Erythroblast (primary cell): ENCODE measurements around the gene TMEM233.

Experiments
- GATA1 ChIP-seq: IDR thresholded peaks from 2 replicates; pipeline ENCODE4 v1.6.1; 2011; ENCODE audit warnings: low read depth, mild to moderate bottlenecking, control low read depth, low read length, moderate library complexity
- POLR2A ChIP-seq: IDR thresholded peaks from 2 replicates; pipeline ENCODE4 v1.6.1; 2011; ENCODE audit warnings: mild to moderate bottlenecking, low read length

GRCh38 chr12:119598159-119598558 is 4.6 kb downstream of the TMEM233 start:
- TF ChIP-seq POLR2A (no peak), GATA1 (no peak)
